HG03139 (cell line): Measurements from ENCODE around the gene TRIO.
A peak's percentile ranks its signal among the peaks of the same experiment; 100 is the strongest.

Source experiments
- ATAC-seq: cut with Tn5 transposase; IDR thresholded peaks from one replicate; pipeline ENCODE4 v1.9.1; 2021; ENCODE audit not compliant: unreplicated experiment

TRIO gene

GRCh38 chr5:14260637-14261036 is 117.5 kb downstream of the TRIO start:
- no peak for ATAC-seq

- ATAC-seq: no peak
Measured at GRCh38 chr5:14261235-14261634, 118.1 kb downstream of the TRIO start.

GRCh38 chr5:14261856-14262611 is 118.9 kb downstream of the TRIO start:
- no peak for ATAC-seq

GRCh38 chr5:14263113-14263512 is 120.0 kb downstream of the TRIO start:
- ATAC-seq: no peak

- ATAC-seq: no peak
Measured at GRCh38 chr5:14263699-14264098, 120.6 kb downstream of the TRIO start.

GRCh38 chr5:14264605-14265316 is 121.6 kb downstream of the TRIO start:
- ATAC-seq: peak; percentile 81

GRCh38 chr5:14265570-14265969 is 122.4 kb downstream of the TRIO start:
- no peak for ATAC-seq

GRCh38 chr5:14266171-14266570 is 123.0 kb downstream of the TRIO start:
- no peak for ATAC-seq

GRCh38 chr5:14266686-14267085 is 123.5 kb downstream of the TRIO start:
- no peak for ATAC-seq

- no peak for ATAC-seq
Measured at GRCh38 chr5:14267166-14267838, 124.2 kb downstream of the TRIO start.

- no peak for ATAC-seq
Measured at GRCh38 chr5:14267991-14268708, 125.0 kb downstream of the TRIO start.

- ATAC-seq: no peak
Measured at GRCh38 chr5:14268738-14269137, 125.6 kb downstream of the TRIO start.

- no peak for ATAC-seq
Measured at GRCh38 chr5:14269395-14269794, 126.3 kb downstream of the TRIO start.

- no peak for ATAC-seq
Measured at GRCh38 chr5:14270209-14270702, 127.1 kb downstream of the TRIO start.

GRCh38 chr5:14272548-14273205 is 129.5 kb downstream of the TRIO start:
- ATAC-seq: no peak

GRCh38 chr5:14273207-14273767 is 130.1 kb downstream of the TRIO start:
- no peak for ATAC-seq

- no peak for ATAC-seq
Measured at GRCh38 chr5:14276380-14276779, 133.2 kb downstream of the TRIO start.

GRCh38 chr5:14277385-14278320 is 134.5 kb downstream of the TRIO start:
- ATAC-seq: no peak

GRCh38 chr5:14280294-14280854 is 137.2 kb downstream of the TRIO start:
- ATAC-seq: no peak
